Measurements from ENCODE around the gene ARFGAP3. TPM values are rescaled to one million over a fixed set of nuclear protein-coding genes. Genes with fewer than 3 reads are reported as not detected.
"Not testable (repeated sequence)": the region's sequence is repeated elsewhere in the genome, so short reads cannot be mapped to it uniquely, and the experiment has no call there.

The ARFGAP3 gene
- total and polyA plus RNA-seq, 11 donors, result 13.3 to 34.0 (median 25.1) TPM

DNA sequence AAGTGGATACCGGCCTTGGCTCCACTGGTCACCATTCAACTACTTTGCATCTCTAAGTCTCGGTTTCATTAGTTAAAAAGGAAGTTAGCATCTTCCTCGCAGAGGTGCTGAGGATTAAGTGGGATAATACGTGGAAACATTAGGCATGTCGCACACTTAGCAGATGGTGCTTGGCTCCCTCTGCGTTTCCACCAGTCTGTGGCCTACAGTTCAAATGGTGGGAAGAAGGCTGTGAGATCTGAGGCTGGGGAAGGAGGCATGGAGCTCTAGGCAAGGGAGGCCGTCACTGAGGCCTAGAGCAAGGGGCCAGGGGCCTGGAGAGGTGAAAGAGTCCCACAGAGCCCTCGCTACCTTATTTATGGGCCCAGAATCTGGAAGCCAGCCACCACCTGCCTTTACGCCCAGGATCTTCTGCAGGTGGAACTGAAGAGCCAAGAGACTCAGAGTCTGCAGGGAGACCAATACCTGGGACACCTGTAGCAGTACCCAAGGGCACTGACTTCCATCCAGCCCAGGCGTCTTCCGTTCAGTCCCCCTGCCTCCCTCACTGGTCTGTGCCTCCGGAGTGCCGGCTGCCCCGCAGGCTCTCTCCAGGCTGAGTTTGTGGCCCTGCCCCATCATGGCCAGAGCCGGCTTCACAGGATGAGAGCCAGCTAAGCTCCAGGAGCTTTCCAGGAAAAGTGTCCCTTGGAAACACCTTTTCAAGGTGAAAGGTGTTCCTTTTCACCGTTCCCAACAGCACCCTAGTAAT lies 70.3 kb downstream of the ARFGAP3 start:
- DNase-seq (no peak), ATAC-seq (no peak)
- Histone ChIP-seq H3K27ac (no peak overlapping the region), H3K9me3 (no peaks in the 10 kb centered on the region), H3K4me1 (peaks cover 0 to 7% (median 2%) of the 10 kb centered on the region in 12 donors), H3K4me3 (no peak overlapping the region), H3K36me3 (no peaks in the 10 kb centered on the region), H3K27me3 (no peaks in the 10 kb centered on the region)
- WGBS, 4 donors, result 88 to 94% (median 91%) methylated on average over 15 to 16 of the region's 16 CpGs
- intact Hi-C loops (cut with DNase I), result loop anchor here in 2 of 10 donors (10.0 kb wide), 2 partner anchors 62 to 68 kb away; partner anchors contain the start of genes A4GALT (in 1 of the 2) and ARFGAP3 (in 1 of the 2)
- TF ChIP-seq POLR2A (IDR thresholded peaks at IDR 0.05) (no peak), CTCF (IDR thresholded peaks at IDR 0.05) (no peak)

DNA sequence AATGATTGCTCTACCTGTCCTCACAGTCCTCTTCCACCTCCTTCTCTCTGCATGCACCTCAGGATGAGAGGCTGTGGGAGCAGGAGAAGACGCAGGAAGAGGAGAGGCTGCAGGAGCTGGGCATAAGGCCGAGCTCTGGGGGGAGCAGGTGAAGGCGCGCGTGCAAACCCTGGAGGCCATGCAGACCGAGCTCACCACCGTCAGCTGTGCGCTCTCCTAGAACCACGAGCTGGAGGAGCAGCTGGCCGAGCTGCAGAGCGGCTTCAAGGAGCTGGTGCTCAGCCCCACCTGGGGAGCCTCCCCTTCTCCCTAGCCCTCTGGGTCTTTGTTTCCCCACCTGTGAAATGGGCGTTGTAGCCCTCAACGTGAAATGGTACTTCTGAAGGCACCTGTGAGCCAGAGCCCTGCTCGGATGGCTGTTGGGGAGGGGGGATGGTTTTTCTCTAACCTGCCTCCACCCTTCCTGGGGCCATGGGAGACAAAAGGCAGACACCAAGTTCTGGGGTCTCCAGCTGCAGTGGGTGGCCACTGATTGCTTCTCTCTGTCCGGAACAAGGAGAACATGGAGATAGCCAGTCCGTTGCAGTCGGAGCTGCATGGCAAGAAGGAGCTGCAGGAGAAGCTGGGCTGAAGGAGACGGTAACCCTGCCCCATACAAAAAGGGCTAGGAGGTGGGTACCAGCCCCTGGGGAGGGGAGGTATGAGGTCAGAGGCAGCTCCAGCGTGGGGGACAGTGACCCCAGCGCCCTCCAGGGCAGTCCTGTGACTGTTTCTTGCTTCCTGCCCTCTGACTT lies 71.2 kb downstream of the ARFGAP3 start:
- Histone ChIP-seq H3K27ac (no peak overlapping the region), H3K27me3 (no peaks in the 10 kb centered on the region), H3K4me3 (no peak overlapping the region), H3K9me3 (no peaks in the 10 kb centered on the region), H3K36me3 (no peaks in the 10 kb centered on the region), H3K4me1 (peaks cover 0 to 4% (median 0%) of the 10 kb centered on the region in 12 donors)
- ATAC-seq, result no peak
- 85 to 89% (median 88%) methylated on average over 17 to 20 of the region's 20 CpGs for WGBS, 4 donors
- no peak for DNase-seq
- no peak for TF ChIP-seq CTCF (IDR thresholded peaks at IDR 0.05)
- TF ChIP-seq POLR2A (IDR thresholded peaks at IDR 0.05), result no peak
- intact Hi-C loops (cut with DNase I), result loop anchor here in 2 of 10 donors (10.0 kb wide), 2 partner anchors 61 to 69 kb away; partner anchors contain the start of genes A4GALT (in 1 of the 2) and ARFGAP3 (in 1 of the 2)

DNA sequence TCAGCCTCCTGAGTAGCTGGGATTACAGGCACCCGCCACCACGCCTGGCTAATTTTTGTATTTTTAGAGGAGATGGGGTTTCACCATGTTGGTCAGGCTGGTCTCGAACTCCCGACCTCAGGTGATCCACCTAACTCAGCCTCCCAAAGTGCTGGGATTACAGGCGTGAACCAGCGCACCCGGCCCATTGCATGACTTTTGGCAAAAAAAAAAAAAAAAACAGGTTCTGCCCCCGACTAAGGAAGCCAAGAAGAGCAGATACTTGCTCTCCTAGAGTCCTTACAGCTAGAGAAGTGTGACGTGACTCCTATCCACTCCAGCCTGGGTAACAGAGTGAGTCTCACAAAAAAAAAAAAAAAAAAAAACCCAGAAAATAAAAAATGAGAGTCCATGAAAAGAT lies 74.8 kb downstream of the ARFGAP3 start:
- not testable (repeated sequence) for H3K27me3 ChIP-seq, H3K4me1 ChIP-seq, H3K36me3 ChIP-seq, ATAC-seq, DNase-seq, H3K9me3 ChIP-seq, H3K27ac ChIP-seq, H3K4me3 ChIP-seq
- intact Hi-C loops (cut with DNase I), result loop anchor here in 4 of 10 donors (5.0 to 10.0 kb wide), 4 partner anchors 35 to 72 kb away; partner anchors contain the start of genes A4GALT (in 1 of the 4) and ARFGAP3 (in 1 of the 4)
- WGBS, 4 donors, result 84 to 92% (median 90%) methylated on average over 9 of the region's 9 CpGs

DNA sequence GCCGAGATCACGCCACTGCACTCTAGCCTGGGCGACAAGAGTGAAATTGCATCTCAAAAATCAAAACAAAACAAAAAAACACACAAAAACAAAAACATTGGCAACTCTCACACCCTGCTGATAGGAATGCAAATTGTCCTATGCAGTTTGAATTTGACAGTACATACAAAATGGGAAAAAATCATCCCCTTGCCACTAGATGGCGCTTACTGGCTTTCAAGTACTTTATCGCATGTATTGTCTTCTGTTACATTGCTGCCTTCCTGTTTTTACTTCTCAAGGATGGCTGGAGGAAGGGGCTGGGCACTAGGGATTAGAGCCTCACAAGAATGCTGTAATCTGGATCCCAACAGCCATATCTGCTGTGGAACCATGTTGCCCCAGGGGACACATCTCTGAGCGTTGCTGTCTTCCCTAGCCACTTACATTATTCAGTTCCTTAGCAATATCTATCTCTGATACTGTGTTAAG lies 77.0 kb downstream of the ARFGAP3 start:
- no peak for TF ChIP-seq POLR2A (IDR thresholded peaks at IDR 0.05)
- TF ChIP-seq CTCF (IDR thresholded peaks at IDR 0.05), result peak; percentile 80 to 93 (median 87)
- WGBS, 4 donors, result 30 to 34% (median 31%) methylated on average over 6 of the region's 6 CpGs
- Histone ChIP-seq H3K4me1 (peaks cover 0 to 9% (median 3%) of the 10 kb centered on the region in 12 donors), H3K36me3 (no peaks in the 10 kb centered on the region), H3K9me3 (no peaks in the 10 kb centered on the region), H3K27me3 (no peaks in the 10 kb centered on the region), H3K4me3 (no peak overlapping the region), H3K27ac (peak overlapping the region in 2 of 12 donors; percentile 46 to 52)
- intact Hi-C loops (cut with DNase I), result loop anchor here in 5 of 10 donors (2.0 to 10.0 kb wide), 6 partner anchors 37 to 309 kb away; partner anchors contain the start of genes A4GALT (in 1 of the 5), ARFGAP3 (in 1 of the 5) and TTLL1 (in 1 of the 5)
- ATAC-seq, result peak; percentile 54 to 88 (median 88)
- peak in 2 of 5 donors; percentile 61 to 77 for DNase-seq

Data from heart left ventricle (tissue), 16 donors.